Osteoblast (primary cell): Measurements from ENCODE around the gene S100A13. TPM values are rescaled to one million over a fixed set of nuclear protein-coding genes. Genes with fewer than 3 reads are reported as not detected.
"Not testable (repeated sequence)": the region's sequence is repeated elsewhere in the genome, so short reads cannot be mapped to it uniquely, and the experiment has no call there.

Experiments
- DNase-seq: peaks from one replicate; pipeline ENCODE4 v3.0.0; 2011; ENCODE audit warnings: low spot score, mixed read lengths; ENCODE audit not compliant: insufficient read length; ENCODE audit errors: missing footprints
- H2AFZ ChIP-seq: 2 replicates; pipeline ENCODE4 v1.6.0; 2011; ENCODE audit warnings: mild to moderate bottlenecking, low read length
- H3K27ac ChIP-seq: 2 replicates; pipeline ENCODE4 v1.5.1; 2011; ENCODE audit warnings: mild to moderate bottlenecking, low read depth, low read length, moderate library complexity
- H3K27me3 ChIP-seq: 2 replicates; pipeline ENCODE4 v1.6.0; 2012; ENCODE audit warnings: mild to moderate bottlenecking, control low read depth, inconsistent platforms, low read length, moderate library complexity; ENCODE audit not compliant: insufficient read depth
- H3K36me3 ChIP-seq: 2 replicates; pipeline ENCODE4 v1.5.1; 2011; ENCODE audit warnings: mild to moderate bottlenecking, low read length, control low read depth, moderate library complexity; ENCODE audit not compliant: insufficient read depth
- H3K4me1 ChIP-seq: 2 replicates; pipeline ENCODE4 v1.5.1; 2011; ENCODE audit warnings: mild to moderate bottlenecking, low read length, control low read depth, moderate library complexity; ENCODE audit not compliant: insufficient read depth
- H3K4me2 ChIP-seq: 2 replicates; pipeline ENCODE4 v1.6.0; 2011; ENCODE audit warnings: mild to moderate bottlenecking, low read length; ENCODE audit not compliant: insufficient read depth
- H3K4me3 ChIP-seq: fragments of 200-600 bp; sonication (generic); 3 replicates; pipeline ENCODE4 v1.5.1; 2012; ENCODE audit warnings: mild to moderate bottlenecking, low read length, inconsistent platforms; ENCODE audit not compliant: insufficient read depth
- H3K79me2 ChIP-seq: 2 replicates; pipeline ENCODE4 v1.6.0; 2012; ENCODE audit warnings: mild to moderate bottlenecking, low read length, control low read depth, inconsistent platforms; ENCODE audit not compliant: insufficient read depth
- H3K9me3 ChIP-seq: 2 replicates; pipeline ENCODE4 v1.5.1; 2011; ENCODE audit warnings: low read depth, low read length, control low read depth
- H4K20me1 ChIP-seq: 2 replicates; pipeline ENCODE4 v1.6.0; 2012; ENCODE audit warnings: mild to moderate bottlenecking, low read length, control low read depth; ENCODE audit not compliant: insufficient read depth
- total RNA-seq: library from RNA; depleted of rRNA; stranded (reverse); fragments of >200 nt; gene quantifications from 2 replicates; pipeline ENCODE4 v1.2.3, GENCODE V29; 2012
- TF ChIP-seq, protein P1 (sequence below): IDR thresholded peaks from 2 replicates; pipeline ENCODE4 v1.5.1; 2011; ENCODE audit warnings: mild to moderate bottlenecking, low read depth, low read length, moderate library complexity; ENCODE audit errors: extremely low read depth

Gene S100A13
- total RNA-seq, 1 donor = 121 TPM

DNA sequence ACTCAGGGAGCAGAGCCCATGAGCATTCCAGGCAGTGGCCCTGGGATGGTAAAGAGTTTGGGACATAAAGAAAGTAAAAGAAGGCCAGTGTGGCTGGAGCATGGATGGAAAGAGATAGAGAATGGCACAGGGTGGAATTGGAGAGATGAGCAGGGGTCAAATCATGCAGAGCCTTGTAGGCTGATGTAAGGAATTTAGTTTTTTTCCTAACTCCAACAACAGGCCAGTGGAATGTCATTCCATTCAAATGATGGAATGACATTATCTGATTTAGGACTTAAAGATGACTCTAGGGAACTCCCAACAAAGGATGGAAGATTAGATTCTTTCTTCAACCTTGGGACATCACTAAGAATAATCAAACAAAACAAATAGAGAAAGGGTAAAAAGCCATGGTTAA lies 48.8 kb downstream of the S100A13 start:
- H4K20me1 ChIP-seq = no peaks in the 10 kb centered on the region
- H3K27ac ChIP-seq = no peak overlapping the region
- no peaks in the 10 kb centered on the region for H3K36me3 ChIP-seq
- H3K79me2 ChIP-seq = no peaks in the 10 kb centered on the region
- H3K27me3 ChIP-seq = no peaks in the 10 kb centered on the region
- H2AFZ ChIP-seq = no peak overlapping the region
- TF ChIP-seq, protein P1, sequence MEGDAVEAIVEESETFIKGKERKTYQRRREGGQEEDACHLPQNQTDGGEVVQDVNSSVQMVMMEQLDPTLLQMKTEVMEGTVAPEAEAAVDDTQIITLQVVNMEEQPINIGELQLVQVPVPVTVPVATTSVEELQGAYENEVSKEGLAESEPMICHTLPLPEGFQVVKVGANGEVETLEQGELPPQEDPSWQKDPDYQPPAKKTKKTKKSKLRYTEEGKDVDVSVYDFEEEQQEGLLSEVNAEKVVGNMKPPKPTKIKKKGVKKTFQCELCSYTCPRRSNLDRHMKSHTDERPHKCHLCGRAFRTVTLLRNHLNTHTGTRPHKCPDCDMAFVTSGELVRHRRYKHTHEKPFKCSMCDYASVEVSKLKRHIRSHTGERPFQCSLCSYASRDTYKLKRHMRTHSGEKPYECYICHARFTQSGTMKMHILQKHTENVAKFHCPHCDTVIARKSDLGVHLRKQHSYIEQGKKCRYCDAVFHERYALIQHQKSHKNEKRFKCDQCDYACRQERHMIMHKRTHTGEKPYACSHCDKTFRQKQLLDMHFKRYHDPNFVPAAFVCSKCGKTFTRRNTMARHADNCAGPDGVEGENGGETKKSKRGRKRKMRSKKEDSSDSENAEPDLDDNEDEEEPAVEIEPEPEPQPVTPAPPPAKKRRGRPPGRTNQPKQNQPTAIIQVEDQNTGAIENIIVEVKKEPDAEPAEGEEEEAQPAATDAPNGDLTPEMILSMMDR = no peak
- peak; percentile 89 for DNase-seq
- peaks cover 16% of the 10 kb centered on the region for H3K4me1 ChIP-seq
- H3K4me2 ChIP-seq = peak overlapping the region; percentile 6
- no peak overlapping the region for H3K4me3 ChIP-seq
- no peaks in the 10 kb centered on the region for H3K9me3 ChIP-seq

DNA sequence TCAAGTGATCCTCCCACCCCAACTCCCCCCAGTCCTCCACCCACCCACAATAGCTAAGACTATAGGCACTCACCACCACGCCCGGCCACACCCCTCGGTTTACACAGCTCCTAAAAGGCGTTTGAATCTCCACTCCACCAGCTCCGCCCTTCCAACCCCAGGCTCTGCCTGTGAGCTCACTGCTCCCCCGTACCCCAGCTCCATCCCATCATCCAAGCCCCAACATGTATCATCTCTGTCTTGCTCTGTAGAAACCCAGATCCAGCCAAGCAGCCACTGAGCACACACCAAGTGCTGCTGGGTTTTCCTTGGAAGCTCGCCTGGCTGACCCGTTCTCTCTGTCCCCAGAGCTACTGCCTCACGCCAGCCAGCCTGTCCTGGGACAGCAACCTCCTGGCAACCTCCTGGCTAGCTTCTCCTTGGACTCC lies 49.7 kb downstream of the S100A13 start:
- Histone ChIP-seq H3K27ac (no peak overlapping the region), H3K4me1 (peaks cover 25% of the 10 kb centered on the region), H3K79me2 (no peaks in the 10 kb centered on the region), H3K4me2 (peak overlapping the region; percentile 6), H3K9me3 (no peaks in the 10 kb centered on the region), H3K36me3 (no peaks in the 10 kb centered on the region), H2AFZ (peak overlapping the region; percentile 39), H3K27me3 (no peaks in the 10 kb centered on the region), H4K20me1 (no peaks in the 10 kb centered on the region), H3K4me3 (no peak overlapping the region)
- TF ChIP-seq, protein P1 = no peak
- DNase-seq = peak; percentile 86

DNA sequence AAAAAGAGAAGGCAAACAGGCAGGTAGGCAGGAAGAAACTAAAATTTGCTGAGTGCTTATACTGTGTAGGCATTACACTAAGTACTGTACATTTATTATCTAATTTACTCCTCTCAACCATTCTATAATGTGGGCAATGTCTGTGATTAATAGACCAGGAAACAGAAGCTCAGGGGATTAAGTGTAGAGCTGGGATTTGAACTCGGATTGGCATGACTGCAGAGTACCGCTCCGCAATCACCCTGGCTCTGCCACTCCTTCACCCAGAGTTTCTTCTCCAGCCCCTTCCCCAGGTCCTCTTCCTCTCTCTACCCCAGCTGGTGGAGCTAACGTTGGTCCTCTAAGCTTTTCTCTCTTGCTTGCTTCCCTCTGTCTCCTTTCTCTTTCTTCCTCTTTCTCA lies 50.2 kb downstream of the S100A13 start:
- H3K4me1 ChIP-seq = peaks cover 30% of the 10 kb centered on the region
- no peak overlapping the region for H3K4me3 ChIP-seq
- no peaks in the 10 kb centered on the region for H4K20me1 ChIP-seq
- no peak overlapping the region for H2AFZ ChIP-seq
- H3K79me2 ChIP-seq = no peaks in the 10 kb centered on the region
- H3K27me3 ChIP-seq = no peaks in the 10 kb centered on the region
- TF ChIP-seq, protein P1 = no peak
- no peak overlapping the region for H3K4me2 ChIP-seq
- no peaks in the 10 kb centered on the region for H3K36me3 ChIP-seq
- DNase-seq = no peak
- no peaks in the 10 kb centered on the region for H3K9me3 ChIP-seq
- H3K27ac ChIP-seq = no peak overlapping the region

DNA sequence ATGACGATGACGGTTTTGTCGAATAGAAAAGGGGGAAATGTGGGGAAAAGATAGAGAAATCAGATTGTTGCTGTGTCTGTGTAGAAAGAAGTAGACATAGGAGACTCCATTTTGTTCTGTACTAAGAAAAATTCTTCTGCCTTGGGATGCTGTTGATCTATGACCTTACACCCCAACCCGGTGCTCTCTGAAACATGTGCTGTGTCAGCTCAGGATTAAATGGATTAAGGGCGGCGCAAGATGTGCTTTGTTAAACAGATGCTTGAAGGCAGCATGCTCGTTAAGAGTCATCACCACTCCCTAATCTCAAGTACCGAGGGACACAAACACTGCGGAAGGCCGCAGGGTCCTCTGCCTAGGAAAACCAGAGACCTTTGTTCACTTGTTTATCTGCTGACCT lies 51.8 kb downstream of the S100A13 start:
- not testable (repeated sequence) for DNase-seq

DNA sequence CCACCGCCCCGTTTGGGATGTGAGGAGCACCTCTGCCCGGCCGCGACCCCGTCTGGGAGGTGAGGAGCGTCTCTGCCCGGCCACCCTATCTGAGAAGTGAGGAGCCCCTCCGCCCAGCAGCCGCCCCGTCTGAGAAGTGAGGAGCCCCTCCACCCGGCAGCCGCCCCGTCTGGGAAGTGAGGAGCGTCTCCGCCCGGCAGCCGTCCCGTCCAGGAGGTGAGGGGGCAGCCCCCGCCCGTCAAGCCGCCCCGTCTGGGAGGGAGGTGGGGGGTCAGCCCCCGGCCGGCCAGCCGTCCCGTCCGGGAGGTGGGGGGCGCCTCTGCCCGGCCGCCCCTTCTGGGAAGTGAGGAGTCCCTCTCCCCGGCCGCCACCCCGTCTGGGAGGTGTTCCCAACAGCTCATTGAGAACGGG lies 52.2 kb downstream of the S100A13 start:
- H3K27me3 ChIP-seq, H4K20me1 ChIP-seq, H3K9me3 ChIP-seq, H3K79me2 ChIP-seq, H3K4me2 ChIP-seq, H3K4me3 ChIP-seq, H3K27ac ChIP-seq, H2AFZ ChIP-seq, DNase-seq, H3K36me3 ChIP-seq: not testable (repeated sequence)
- peaks cover 36% of the 10 kb centered on the region for H3K4me1 ChIP-seq

More for the DNA sequence above, 51.8 kb downstream of the S100A13 start:
- H3K4me1 ChIP-seq = peaks cover 36% of the 10 kb centered on the region
- not testable (repeated sequence) for H3K27me3 ChIP-seq, H3K9me3 ChIP-seq, H4K20me1 ChIP-seq, H3K79me2 ChIP-seq, H3K4me3 ChIP-seq, H2AFZ ChIP-seq, H3K36me3 ChIP-seq, H3K27ac ChIP-seq, H3K4me2 ChIP-seq
